ENCODE data around the gene DOCK8. TPM values are rescaled to one million over a fixed set of nuclear protein-coding genes. Genes with fewer than 3 reads are reported as not detected.
"Not testable (repeated sequence)": the region's sequence is repeated elsewhere in the genome, so short reads cannot be mapped to it uniquely, and the experiment has no call there.

DOCK8 gene
- total RNA-seq, 1 experiment from 2014 or later, result 1.3 TPM

- DNase-seq (ENCODE audit: low read depth), result no peak
Observed at GRCh38 chr9:363274-363612, 148.6 kb downstream of the DOCK8 start.

- no peak for DNase-seq (ENCODE audit: low read depth)
Observed at GRCh38 chr9:365436-365835, 150.8 kb downstream of the DOCK8 start.

DNA sequence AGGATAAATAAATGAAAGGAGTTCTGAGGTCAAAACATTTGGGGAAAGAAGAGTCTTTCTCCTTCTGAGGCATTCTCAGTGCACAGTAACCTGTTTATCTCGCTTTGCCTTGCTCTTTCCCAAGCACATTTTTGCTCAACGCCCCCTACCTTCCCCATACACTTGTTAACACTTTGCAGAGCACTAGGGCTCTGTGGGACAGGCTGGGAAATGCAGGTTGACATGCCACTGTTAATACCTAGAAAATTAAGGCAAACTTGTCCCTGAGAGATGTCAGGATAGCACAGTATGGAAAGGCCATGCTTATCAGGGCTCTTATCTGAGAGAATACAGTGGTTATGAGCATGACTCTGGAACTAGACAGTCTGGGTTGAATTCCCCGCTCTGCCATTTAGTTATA, 152.0 kb downstream of the DOCK8 start:
- no peak for DNase-seq (ENCODE audit: low read depth)

DNA sequence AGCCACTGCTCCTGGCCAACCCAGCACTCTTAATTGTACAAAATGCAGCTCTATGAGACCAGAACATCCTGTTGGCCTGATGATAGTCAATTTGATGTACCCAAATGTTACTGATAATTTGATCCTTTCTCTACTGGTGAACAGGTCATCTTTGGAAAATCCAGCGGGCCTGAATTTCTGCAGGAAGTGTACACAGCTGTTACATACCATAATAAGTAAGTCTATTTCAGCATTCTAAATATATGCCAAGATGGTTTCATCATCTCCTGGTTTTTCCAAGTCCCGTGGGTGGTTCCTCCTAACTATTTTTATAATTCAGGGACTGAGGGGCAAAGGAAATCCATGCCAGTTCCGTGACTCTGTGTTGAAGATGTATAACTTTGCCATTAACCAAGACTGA, 155.4 kb downstream of the DOCK8 start:
- no peak for DNase-seq (ENCODE audit: low read depth)

DNA sequence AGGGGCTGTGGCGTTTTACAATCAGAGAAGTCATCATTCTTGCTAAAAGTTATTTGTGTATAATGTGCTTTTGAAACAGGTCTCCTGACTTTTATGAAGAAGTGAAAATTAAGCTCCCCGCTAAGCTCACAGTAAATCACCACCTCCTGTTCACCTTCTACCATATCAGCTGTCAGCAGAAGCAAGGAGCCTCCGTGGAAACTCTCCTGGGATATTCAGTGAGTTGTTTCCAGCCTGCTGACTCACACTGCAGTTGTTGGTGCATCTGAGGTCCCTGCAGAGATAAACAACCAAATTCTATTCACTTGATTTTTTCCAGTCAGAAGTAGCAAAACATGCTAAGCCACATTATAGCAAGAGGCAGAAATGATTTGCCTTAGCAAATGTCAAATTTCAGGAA, 156.7 kb downstream of the DOCK8 start:
- DNase-seq (ENCODE audit: low read depth), result no peak

DNA sequence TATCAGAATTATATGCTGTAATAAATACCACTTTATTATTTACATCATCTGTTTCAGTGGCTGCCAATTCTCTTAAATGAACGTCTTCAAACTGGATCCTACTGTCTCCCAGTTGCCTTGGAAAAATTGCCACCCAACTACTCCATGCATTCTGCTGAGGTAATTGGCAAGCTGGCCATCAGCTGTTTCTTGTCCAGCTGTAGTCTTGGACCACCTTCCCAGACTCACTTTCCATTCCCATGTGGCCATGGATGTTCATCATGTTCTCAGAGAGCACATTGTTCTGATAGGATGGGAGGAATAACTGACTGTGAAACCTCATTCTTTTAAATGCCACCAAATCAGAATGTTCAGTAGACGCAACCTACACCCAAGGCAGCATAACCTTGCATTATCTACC, 157.5 kb downstream of the DOCK8 start:
- no peak for DNase-seq (ENCODE audit: low read depth)

- no peak for DNase-seq (ENCODE audit: low read depth)
Observed at GRCh38 chr9:373759-374206, 159.1 kb downstream of the DOCK8 start.

GRCh38 chr9:374736-375135, 160.1 kb downstream of the DOCK8 start:
- DNase-seq (ENCODE audit: low read depth), result no peak

GRCh38 chr9:376115-376514, 161.4 kb downstream of the DOCK8 start:
- no peak for DNase-seq (ENCODE audit: low read depth)

DNA sequence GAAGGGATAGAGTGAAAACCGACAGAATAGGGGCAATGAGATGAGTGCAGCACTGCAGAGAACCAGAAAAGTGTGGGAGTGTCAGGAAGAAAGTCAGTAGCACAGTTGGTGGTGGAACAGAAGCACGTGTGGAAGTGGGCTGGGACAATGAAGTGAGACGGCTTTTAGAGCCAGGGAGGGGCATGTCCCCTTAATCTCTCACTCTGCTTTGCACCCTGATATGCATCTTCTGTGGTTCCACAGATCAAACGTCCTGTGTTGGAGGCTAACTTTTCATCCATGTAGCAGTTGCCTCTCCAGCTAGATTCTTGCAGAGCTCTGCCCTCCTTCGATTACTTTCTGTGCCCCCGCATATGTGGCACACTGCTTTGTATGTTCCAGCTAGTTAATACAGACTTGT, 163.6 kb downstream of the DOCK8 start:
- no peak for DNase-seq (ENCODE audit: low read depth)

- no peak for DNase-seq (ENCODE audit: low read depth)
Observed at GRCh38 chr9:382383-382782, 167.7 kb downstream of the DOCK8 start.

GRCh38 chr9:385818-386398, 171.2 kb downstream of the DOCK8 start:
- peak; percentile 73 for DNase-seq (ENCODE audit: low read depth)

GRCh38 chr9:389159-389558, 174.5 kb downstream of the DOCK8 start:
- no peak for DNase-seq (ENCODE audit: low read depth)

- no peak for DNase-seq (ENCODE audit: low read depth)
Observed at GRCh38 chr9:389758-390157, 175.1 kb downstream of the DOCK8 start.

GRCh38 chr9:392077-392804, 177.6 kb downstream of the DOCK8 start:
- no peak for DNase-seq (ENCODE audit: low read depth)

DNA sequence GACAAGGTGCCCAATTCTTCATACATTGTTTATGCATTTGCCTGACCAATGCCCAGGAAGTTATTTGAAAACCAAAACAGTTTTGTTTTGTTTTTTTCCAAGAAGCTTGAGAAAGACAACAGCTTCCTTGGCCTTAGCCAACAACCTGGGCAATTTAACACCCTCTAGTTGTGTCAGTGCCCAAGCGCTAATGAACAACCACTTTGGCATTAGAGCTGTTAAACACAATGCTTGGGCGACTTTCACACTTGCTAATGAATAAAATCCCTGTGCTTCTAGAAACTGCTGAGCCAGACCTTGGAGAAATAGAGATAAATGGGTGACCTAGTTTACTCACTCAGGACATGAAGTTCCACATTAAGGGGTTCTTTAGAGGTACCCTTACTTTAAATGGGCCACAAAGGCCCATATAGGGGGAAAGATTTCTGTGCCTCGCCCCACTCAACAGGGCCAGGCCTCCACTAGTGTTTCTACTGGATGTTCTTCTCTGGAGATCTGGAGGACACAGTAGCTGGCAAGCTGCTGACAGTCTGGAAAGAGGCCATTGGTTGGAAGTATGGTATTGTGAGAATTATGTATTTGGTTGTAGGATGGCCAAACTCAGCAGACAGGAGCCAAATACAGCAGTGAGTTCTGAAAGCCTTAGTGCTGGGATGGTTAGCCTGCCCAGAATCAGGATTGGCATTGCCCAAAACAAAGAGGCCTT, 179.8 kb downstream of the DOCK8 start:
- no peak for DNase-seq (ENCODE audit: low read depth)

DNA sequence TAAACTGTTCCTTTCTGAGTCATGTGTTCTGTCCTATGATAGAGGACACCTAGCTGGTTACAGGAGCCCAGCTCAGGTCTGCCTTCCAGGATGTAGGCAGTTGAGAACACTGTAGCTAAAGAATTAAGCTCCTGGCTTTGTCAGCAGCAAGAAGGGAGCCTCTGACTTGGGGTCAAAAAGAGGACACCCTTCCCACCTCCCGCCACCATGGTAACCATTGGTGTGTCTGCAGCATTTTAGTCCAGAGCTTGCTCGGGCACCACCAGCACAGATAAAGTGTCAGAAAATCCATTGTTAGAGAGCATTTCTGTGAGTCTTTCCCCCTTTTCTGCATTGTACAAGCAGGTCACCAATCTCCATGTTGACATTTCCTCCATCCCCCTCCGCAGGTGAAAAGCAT, 181.7 kb downstream of the DOCK8 start:
- no peak for DNase-seq (ENCODE audit: low read depth)

- DNase-seq (ENCODE audit: low read depth), result no peak
Observed at GRCh38 chr9:398085-398484, 183.4 kb downstream of the DOCK8 start.

DNA sequence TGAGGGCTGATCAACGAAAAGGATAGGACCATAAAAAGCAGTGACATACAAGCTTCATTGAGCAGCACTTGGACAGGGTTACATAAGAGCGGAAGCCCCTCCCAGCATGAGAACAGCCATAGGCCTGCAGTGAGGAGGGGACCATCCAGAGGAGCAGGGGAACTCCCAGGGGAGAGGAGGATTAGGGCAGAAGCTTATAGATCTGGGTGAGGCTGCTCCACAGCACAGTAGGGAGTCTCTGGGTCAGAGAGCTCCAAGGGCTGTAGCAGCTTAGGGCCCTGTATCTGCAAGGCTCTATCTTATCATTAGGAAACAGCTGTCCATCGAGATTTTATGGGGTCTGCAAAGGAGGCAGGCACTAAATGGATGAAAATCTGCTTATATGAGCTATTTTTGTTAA, 186.6 kb downstream of the DOCK8 start:
- no peak for DNase-seq (ENCODE audit: low read depth)

DNA sequence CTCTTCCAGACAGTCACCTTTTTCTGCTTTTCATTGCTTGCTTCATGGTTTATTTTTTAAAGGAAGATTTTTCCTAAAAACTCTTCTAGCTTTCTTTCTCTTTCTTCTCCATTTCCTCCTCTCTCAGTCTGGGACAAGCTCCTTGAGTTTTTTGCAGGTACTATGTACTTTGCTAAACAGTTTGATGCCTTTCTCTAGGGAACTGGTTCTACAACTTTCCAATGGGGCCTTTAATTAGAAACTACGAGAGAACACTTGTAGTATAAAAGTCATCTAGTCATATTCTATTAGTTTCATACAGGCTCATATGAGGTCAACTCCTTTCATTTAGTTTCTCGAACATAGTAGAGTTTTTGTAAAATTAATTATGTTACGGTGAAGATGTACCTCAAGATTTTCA, 189.6 kb downstream of the DOCK8 start:
- no peak for DNase-seq (ENCODE audit: low read depth)

DNA sequence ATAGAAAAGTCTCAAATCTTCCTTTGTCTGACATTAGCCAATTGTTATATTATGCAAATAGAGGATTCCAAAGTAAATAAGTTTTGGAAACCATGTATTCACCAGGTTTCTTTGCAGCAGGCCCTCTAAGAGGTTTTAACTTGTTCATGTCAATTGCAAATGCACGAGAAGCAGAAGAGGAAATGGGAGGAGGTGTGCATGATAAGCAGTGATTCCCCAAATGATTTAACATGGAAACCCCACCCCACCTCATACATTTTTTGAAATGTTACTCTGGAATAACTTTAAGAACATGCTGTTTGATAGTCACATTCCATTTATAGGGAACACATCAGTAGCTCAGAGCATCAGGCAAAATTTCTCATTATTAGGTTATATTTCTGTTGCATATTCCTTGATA, 190.7 kb downstream of the DOCK8 start:
- DNase-seq (ENCODE audit: low read depth), result no peak

- DNase-seq (ENCODE audit: low read depth), result no peak
Observed at GRCh38 chr9:406886-407654, 192.4 kb downstream of the DOCK8 start.

DNA sequence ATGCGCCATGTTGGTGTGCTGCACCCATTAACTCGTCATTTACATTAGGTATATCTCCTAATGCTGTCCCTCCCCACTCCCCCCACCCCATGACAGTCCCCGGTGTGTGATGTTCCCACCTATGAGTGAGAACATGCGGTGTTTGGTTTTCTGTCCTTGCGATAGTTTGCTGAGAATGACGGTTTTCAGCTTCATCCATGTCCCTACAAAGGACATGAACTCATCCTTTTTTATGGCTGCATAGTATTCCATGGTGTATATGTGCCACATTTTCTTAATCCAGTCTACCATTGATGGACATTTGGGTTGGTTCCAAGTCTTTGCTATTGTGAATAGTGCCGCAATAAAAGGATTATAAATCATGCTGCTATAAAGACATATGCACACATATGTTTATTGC, 195.0 kb downstream of the DOCK8 start:
- DNase-seq (ENCODE audit: low read depth), result not testable (repeated sequence)

Measured in Daoy (cell line).